ENCODE measurements around the gene MBP.

MBP gene

GRCh38 chr18:77093067-77093430 is 39.5 kb downstream of the MBP start:
- H3K9me3 ChIP-seq (ENCODE audit: control insufficient read depth, low read length), result no peaks in the 10 kb centered on the region
- peaks cover 8% of the 10 kb centered on the region for H3K4me1 ChIP-seq (ENCODE audit: control insufficient read depth, insufficient read depth, low read length)
- no peaks in the 10 kb centered on the region for H3K36me3 ChIP-seq (ENCODE audit: control insufficient read depth, insufficient read depth, low read length)
- WGBS, 2 experiments, result 91 to 92% methylated on average over 16 of the region's 16 CpGs
- H3K27me3 ChIP-seq (ENCODE audit: control insufficient read depth, insufficient read depth, low read length, poor library complexity, severe bottlenecking), result no peaks in the 10 kb centered on the region
- H3K4me3 ChIP-seq (ENCODE audit: insufficient read depth, low read depth, low read length), result no peak overlapping the region
- H3K27ac ChIP-seq (ENCODE audit: insufficient read depth, low read depth, low read length, poor library complexity, severe bottlenecking), result no peak overlapping the region

- H3K9me3 ChIP-seq (ENCODE audit: control insufficient read depth, low read length), result no peaks in the 10 kb centered on the region
- peaks cover 5% of the 10 kb centered on the region for H3K27me3 ChIP-seq (ENCODE audit: control insufficient read depth, insufficient read depth, low read length, poor library complexity, severe bottlenecking)
- H3K4me1 ChIP-seq (ENCODE audit: control insufficient read depth, insufficient read depth, low read length), result peaks cover 5% of the 10 kb centered on the region
- no peak overlapping the region for H3K27ac ChIP-seq (ENCODE audit: insufficient read depth, low read depth, low read length, poor library complexity, severe bottlenecking)
- 90 to 91% methylated on average over 48 of the region's 48 CpGs for WGBS, 2 experiments
- no peak overlapping the region for H3K4me3 ChIP-seq (ENCODE audit: insufficient read depth, low read depth, low read length)
- no peaks in the 10 kb centered on the region for H3K36me3 ChIP-seq (ENCODE audit: control insufficient read depth, insufficient read depth, low read length)
Observed at GRCh38 chr18:77092104-77093066, 40.2 kb downstream of the MBP start.

GRCh38 chr18:77091366-77091765 is 41.2 kb downstream of the MBP start:
- peaks cover 15% of the 10 kb centered on the region for H3K27me3 ChIP-seq (ENCODE audit: control insufficient read depth, insufficient read depth, low read length, poor library complexity, severe bottlenecking)
- 91 to 95% methylated on average over 5 of the region's 5 CpGs for WGBS, 2 experiments
- peaks cover 11% of the 10 kb centered on the region for H3K4me1 ChIP-seq (ENCODE audit: control insufficient read depth, insufficient read depth, low read length)
- no peak overlapping the region for H3K4me3 ChIP-seq (ENCODE audit: insufficient read depth, low read depth, low read length)
- no peak overlapping the region for H3K27ac ChIP-seq (ENCODE audit: insufficient read depth, low read depth, low read length, poor library complexity, severe bottlenecking)
- H3K36me3 ChIP-seq (ENCODE audit: control insufficient read depth, insufficient read depth, low read length), result no peaks in the 10 kb centered on the region
- H3K9me3 ChIP-seq (ENCODE audit: control insufficient read depth, low read length), result no peaks in the 10 kb centered on the region

- H3K4me1 ChIP-seq (ENCODE audit: control insufficient read depth, insufficient read depth, low read length), result peaks cover 11% of the 10 kb centered on the region
- H3K36me3 ChIP-seq (ENCODE audit: control insufficient read depth, insufficient read depth, low read length), result no peaks in the 10 kb centered on the region
- H3K4me3 ChIP-seq (ENCODE audit: insufficient read depth, low read depth, low read length), result no peak overlapping the region
- peaks cover 22% of the 10 kb centered on the region for H3K27me3 ChIP-seq (ENCODE audit: control insufficient read depth, insufficient read depth, low read length, poor library complexity, severe bottlenecking)
- no peaks in the 10 kb centered on the region for H3K9me3 ChIP-seq (ENCODE audit: control insufficient read depth, low read length)
- whole genome bisulfite sequencing, 2 experiments, result 87 to 90% methylated on average over 18 of the region's 18 CpGs
- H3K27ac ChIP-seq (ENCODE audit: insufficient read depth, low read depth, low read length, poor library complexity, severe bottlenecking), result no peak overlapping the region
Observed at GRCh38 chr18:77090546-77091174, 41.9 kb downstream of the MBP start.

GRCh38 chr18:77089723-77090285 is 42.8 kb downstream of the MBP start:
- Histone ChIP-seq H3K36me3 (ENCODE audit: control insufficient read depth, insufficient read depth, low read length) (no peaks in the 10 kb centered on the region), H3K27me3 (ENCODE audit: control insufficient read depth, insufficient read depth, low read length, poor library complexity, severe bottlenecking) (peaks cover 26% of the 10 kb centered on the region), H3K9me3 (ENCODE audit: control insufficient read depth, low read length) (no peaks in the 10 kb centered on the region), H3K4me3 (ENCODE audit: insufficient read depth, low read depth, low read length) (no peak overlapping the region), H3K27ac (ENCODE audit: insufficient read depth, low read depth, low read length, poor library complexity, severe bottlenecking) (no peak overlapping the region), H3K4me1 (ENCODE audit: control insufficient read depth, insufficient read depth, low read length) (peaks cover 11% of the 10 kb centered on the region)
- 91 to 92% methylated on average over 9 of the region's 9 CpGs for WGBS, 2 experiments

GRCh38 chr18:77088963-77089722 is 43.4 kb downstream of the MBP start:
- Histone ChIP-seq H3K36me3 (ENCODE audit: control insufficient read depth, insufficient read depth, low read length) (no peaks in the 10 kb centered on the region), H3K9me3 (ENCODE audit: control insufficient read depth, low read length) (no peaks in the 10 kb centered on the region), H3K4me1 (ENCODE audit: control insufficient read depth, insufficient read depth, low read length) (peaks cover 11% of the 10 kb centered on the region), H3K27me3 (ENCODE audit: control insufficient read depth, insufficient read depth, low read length, poor library complexity, severe bottlenecking) (peaks cover 26% of the 10 kb centered on the region), H3K4me3 (ENCODE audit: insufficient read depth, low read depth, low read length) (no peak overlapping the region), H3K27ac (ENCODE audit: insufficient read depth, low read depth, low read length, poor library complexity, severe bottlenecking) (no peak overlapping the region)
- WGBS, 2 experiments, result 75 to 81% methylated on average over 14 of the region's 14 CpGs

- Histone ChIP-seq H3K9me3 (ENCODE audit: control insufficient read depth, low read length) (no peaks in the 10 kb centered on the region), H3K4me1 (ENCODE audit: control insufficient read depth, insufficient read depth, low read length) (peaks cover 11% of the 10 kb centered on the region), H3K27ac (ENCODE audit: insufficient read depth, low read depth, low read length, poor library complexity, severe bottlenecking) (no peak overlapping the region), H3K27me3 (ENCODE audit: control insufficient read depth, insufficient read depth, low read length, poor library complexity, severe bottlenecking) (peaks cover 26% of the 10 kb centered on the region), H3K36me3 (ENCODE audit: control insufficient read depth, insufficient read depth, low read length) (no peaks in the 10 kb centered on the region), H3K4me3 (ENCODE audit: insufficient read depth, low read depth, low read length) (peak overlapping the region; percentile 29)
- WGBS, 2 experiments, result 41 to 42% methylated on average over 55 of the region's 55 CpGs
Observed at GRCh38 chr18:77087393-77088141, 45.0 kb downstream of the MBP start.

- H3K4me3 ChIP-seq (ENCODE audit: insufficient read depth, low read depth, low read length), result peak overlapping the region; percentile 29
- no peaks in the 10 kb centered on the region for H3K9me3 ChIP-seq (ENCODE audit: control insufficient read depth, low read length)
- H3K36me3 ChIP-seq (ENCODE audit: control insufficient read depth, insufficient read depth, low read length), result no peaks in the 10 kb centered on the region
- no peak overlapping the region for H3K27ac ChIP-seq (ENCODE audit: insufficient read depth, low read depth, low read length, poor library complexity, severe bottlenecking)
- WGBS, 2 experiments, result 20% methylated on average over 22 to 25 of the region's 25 CpGs
- peaks cover 26% of the 10 kb centered on the region for H3K27me3 ChIP-seq (ENCODE audit: control insufficient read depth, insufficient read depth, low read length, poor library complexity, severe bottlenecking)
- peaks cover 11% of the 10 kb centered on the region for H3K4me1 ChIP-seq (ENCODE audit: control insufficient read depth, insufficient read depth, low read length)
Observed at GRCh38 chr18:77086656-77087392, 45.8 kb downstream of the MBP start.

GRCh38 chr18:77086034-77086433 is 46.5 kb downstream of the MBP start:
- Histone ChIP-seq H3K36me3 (ENCODE audit: control insufficient read depth, insufficient read depth, low read length) (no peaks in the 10 kb centered on the region), H3K4me1 (ENCODE audit: control insufficient read depth, insufficient read depth, low read length) (peaks cover 11% of the 10 kb centered on the region), H3K27me3 (ENCODE audit: control insufficient read depth, insufficient read depth, low read length, poor library complexity, severe bottlenecking) (peaks cover 26% of the 10 kb centered on the region), H3K9me3 (ENCODE audit: control insufficient read depth, low read length) (no peaks in the 10 kb centered on the region), H3K4me3 (ENCODE audit: insufficient read depth, low read depth, low read length) (no peak overlapping the region), H3K27ac (ENCODE audit: insufficient read depth, low read depth, low read length, poor library complexity, severe bottlenecking) (no peak overlapping the region)
- 95 to 97% methylated on average over 3 of the region's 3 CpGs for WGBS, 2 experiments
